ENCODE data around the gene RORC.

The RORC gene

GRCh38 chr1:151817353-151817730 lies 14.3 kb downstream of the RORC start:
- TF ChIP-seq CTCF (conservative IDR thresholded peaks at IDR 0.05; ENCODE audit: low read depth) = no peak
- H3K27ac ChIP-seq = no peak overlapping the region
- ChIA-PET POLR2A (ENCODE audit: low non-redundant PET) (no interaction called here), CTCF (no interaction called here)
- no peak for DNase-seq (ENCODE audit: low spot score)

- no peak for TF ChIP-seq CTCF (conservative IDR thresholded peaks at IDR 0.05; ENCODE audit: low read depth)
- no peak for DNase-seq (ENCODE audit: low spot score)
- ChIA-PET POLR2A (ENCODE audit: low non-redundant PET) (no interaction called here), CTCF (no interaction called here)
- no peak overlapping the region for H3K27ac ChIP-seq
Measured at GRCh38 chr1:151816548-151817352, 14.9 kb downstream of the RORC start.

GRCh38 chr1:151815716-151816327 lies 15.8 kb downstream of the RORC start:
- no peak overlapping the region for H3K27ac ChIP-seq
- CTCF ChIA-PET = no interaction called here
- POLR2A ChIA-PET (ENCODE audit: low non-redundant PET) = no interaction called here
- DNase-seq (ENCODE audit: low spot score) = no peak
- no peak for TF ChIP-seq CTCF (conservative IDR thresholded peaks at IDR 0.05; ENCODE audit: low read depth)

- ChIA-PET POLR2A (ENCODE audit: low non-redundant PET) (no interaction called here), CTCF (interaction anchor here (0.6 to 0.7 kb wide), 2 partner anchors 221 to 222 kb away, joined by 3 to 6 read pairs; partner anchors contain the start of gene S100A11)
- TF ChIP-seq CTCF (conservative IDR thresholded peaks at IDR 0.05; ENCODE audit: low read depth) = no peak
- no peak for DNase-seq (ENCODE audit: low spot score)
- no peak overlapping the region for H3K27ac ChIP-seq
Measured at GRCh38 chr1:151814971-151815545, 16.5 kb downstream of the RORC start.

- CTCF ChIA-PET = interaction anchor here (0.6 kb wide), 1 partner anchor 221 kb away, joined by 6 read pairs; no protein-coding TSS in a partner anchor
- H3K27ac ChIP-seq = no peak overlapping the region
- no peak for TF ChIP-seq CTCF (conservative IDR thresholded peaks at IDR 0.05; ENCODE audit: low read depth)
- no peak for DNase-seq (ENCODE audit: low spot score)
- POLR2A ChIA-PET (ENCODE audit: low non-redundant PET) = no interaction called here
Measured at GRCh38 chr1:151814426-151814825, 17.2 kb downstream of the RORC start.

GRCh38 chr1:151813271-151813977 lies 18.2 kb downstream of the RORC start:
- no peak for TF ChIP-seq CTCF (conservative IDR thresholded peaks at IDR 0.05; ENCODE audit: low read depth)
- ChIA-PET POLR2A (ENCODE audit: low non-redundant PET) (no interaction called here), CTCF (no interaction called here)
- DNase-seq (ENCODE audit: low spot score) = no peak
- no peak overlapping the region for H3K27ac ChIP-seq
